Measurements from ENCODE around the gene ZSWIM3.
A peak's percentile ranks its signal among the peaks of the same experiment; 100 is the strongest.

Gene ZSWIM3

GRCh38 chr20:45909336-45909808 lies 52.0 kb downstream of the ZSWIM3 start:
- DNase-seq (ENCODE audit: low read depth in 2 of 2), result no peak

- no peak for DNase-seq (ENCODE audit: low read depth in 2 of 2)
These were observed 52.6 kb downstream of the ZSWIM3 start for GRCh38 chr20:45909817-45910669.

- peak; percentile 85 to 96 for DNase-seq (ENCODE audit: low read depth in 2 of 2)
These were observed 53.5 kb downstream of the ZSWIM3 start for GRCh38 chr20:45910670-45911485.

GRCh38 chr20:45911486-45912343 lies 54.3 kb downstream of the ZSWIM3 start, which contains the start of gene PLTP:
Gene PLTP, minus strand, starts transcription at chr20:45912155. Its CDS starts 703 bp downstream, at chr20:45911452.
- no peak for DNase-seq (ENCODE audit: low read depth in 2 of 2)

GRCh38 chr20:45912344-45912682 lies 54.9 kb downstream of the ZSWIM3 start:
- no peak for DNase-seq (ENCODE audit: low read depth in 2 of 2)

GRCh38 chr20:45913116-45913515 lies 55.7 kb downstream of the ZSWIM3 start:
- no peak for DNase-seq (ENCODE audit: low read depth in 2 of 2)

GRCh38 chr20:45917790-45918141 lies 60.4 kb downstream of the ZSWIM3 start:
- no peak for DNase-seq (ENCODE audit: low read depth in 2 of 2)

GRCh38 chr20:45918182-45918737 lies 60.8 kb downstream of the ZSWIM3 start:
- DNase-seq (ENCODE audit: low read depth in 2 of 2), result no peak

GRCh38 chr20:45918779-45919537 lies 61.5 kb downstream of the ZSWIM3 start:
- DNase-seq (ENCODE audit: low read depth in 2 of 2), result no peak

- DNase-seq (ENCODE audit: low read depth in 2 of 2), result no peak
These were observed 62.4 kb downstream of the ZSWIM3 start for GRCh38 chr20:45919542-45920399.

- DNase-seq (ENCODE audit: low read depth in 2 of 2), result no peak
These were observed 63.3 kb downstream of the ZSWIM3 start for GRCh38 chr20:45920462-45921336.

- DNase-seq (ENCODE audit: low read depth in 2 of 2), result no peak
These were observed 64.1 kb downstream of the ZSWIM3 start for GRCh38 chr20:45921337-45922189.

GRCh38 chr20:45924391-45925261 lies 67.2 kb downstream of the ZSWIM3 start:
- DNase-seq (ENCODE audit: low read depth in 2 of 2), result no peak

GRCh38 chr20:45925821-45926506 lies 68.5 kb downstream of the ZSWIM3 start:
- DNase-seq (ENCODE audit: low read depth in 2 of 2), result no peak

GRCh38 chr20:45926731-45927070 lies 69.3 kb downstream of the ZSWIM3 start:
- DNase-seq (ENCODE audit: low read depth in 2 of 2), result no peak

All from stimulated activated CD4-positive, alpha-beta T cell treated with anti-CD3 and anti-CD28 coated beads, Interleukin-12 subunit alpha, Interleukin-12 subunit beta, amount 100 ng/mL, for 24 hours (primary cell).